GM12892 (cell line): ENCODE measurements around the gene DCDC1.

Experiments
- POLR2AphosphoS5 ChIP-seq: IDR thresholded peaks from 2 replicates; pipeline ENCODE4 v1.6.1; 2011; ENCODE audit warnings: low read depth, low read length, control low read depth
- TAF1 ChIP-seq: IDR thresholded peaks from 2 replicates; pipeline ENCODE4 v1.6.1; 2011; ENCODE audit warnings: low read depth, mild to moderate bottlenecking, control low read depth, low read length, borderline replicate concordance

DNA sequence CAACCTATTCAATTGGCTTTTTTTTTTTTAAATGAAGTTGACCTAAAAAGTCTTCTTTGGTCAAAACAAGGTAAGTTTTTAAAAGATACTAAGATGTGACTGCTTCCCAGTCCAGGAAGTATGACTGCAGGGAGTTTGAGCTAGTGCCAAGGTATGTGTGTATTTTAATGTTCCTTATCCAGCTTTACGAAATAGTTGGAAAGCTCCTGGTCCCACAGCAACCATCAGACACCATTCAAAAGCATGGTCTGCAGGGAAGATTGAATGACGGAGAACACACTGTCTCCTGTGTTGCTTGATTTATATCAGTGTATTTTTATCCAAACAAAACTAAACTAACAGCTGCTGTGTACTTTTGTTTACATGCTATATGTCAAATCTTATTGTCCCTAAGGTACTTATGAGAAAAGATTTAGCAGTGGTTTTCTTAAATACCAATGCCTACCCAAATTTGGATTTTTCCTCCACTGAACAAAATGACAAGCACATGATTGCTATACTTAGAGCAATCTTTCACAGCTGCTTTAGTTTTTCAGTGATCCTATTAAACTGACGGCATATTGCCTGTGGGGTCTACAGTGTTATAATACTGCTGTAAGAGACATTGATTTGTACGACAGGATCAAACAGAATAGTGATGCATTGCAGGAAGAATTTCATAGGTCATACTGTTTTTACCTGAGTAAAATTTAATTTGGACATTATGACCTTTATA lies 122.9 kb downstream of the DCDC1 start:
- TF ChIP-seq POLR2AphosphoS5 (no peak), TAF1 (no peak)
